ENCODE results near the gene ACTG2.

- TF ChIP-seq CTCF (conservative IDR thresholded peaks at IDR 0.05; ENCODE audit: low read depth, low read length) (no peak), EZH2 (IDR thresholded peaks at IDR 0.05; ENCODE audit: borderline replicate concordance, low read depth, low read length, poor library complexity, severe bottlenecking) (no peak)
Observed at GRCh38 chr2:73850009-73850408, 42.8 kb upstream of the ACTG2 start.
